Endothelial cell of umbilical vein (primary cell): ENCODE measurements around the gene PSTPIP1.

Source experiments
- CTCF ChIP-seq, 2 donors: IDR thresholded peaks; 1 replicate in 1 of 2; 2 replicates in 1 of 2; pipeline ENCODE4 v1.5.1; 2011; ENCODE audit warnings: low read length in 2 of 2, mild to moderate bottlenecking in 2 of 2, moderate library complexity in 2 of 2, control low read depth in 1 of 2, inconsistent platforms in 1 of 2, low read depth in 1 of 2; ENCODE audit not compliant: insufficient read depth in 1 of 2; ENCODE audit errors: extremely low read depth in 1 of 2
- GATA2 ChIP-seq: IDR thresholded peaks from 2 replicates; pipeline ENCODE4 v1.7.0; 2011; ENCODE audit warnings: low read depth, mild to moderate bottlenecking, moderate library complexity, mixed read lengths, low read length; ENCODE audit not compliant: insufficient read length, insufficient read depth
- MAX ChIP-seq: IDR thresholded peaks from 2 replicates; pipeline ENCODE4 v1.6.1; 2011; ENCODE audit not compliant: insufficient read depth, insufficient read length
- POLR2A ChIP-seq: IDR thresholded peaks from 2 replicates; pipeline ENCODE4 v1.6.1; 2012; ENCODE audit warnings: low read depth, mild to moderate bottlenecking, control low read depth, low read length

- TF ChIP-seq MAX (no peak), GATA2 (no peak), CTCF (IDR thresholded peaks at IDR 0.05; ENCODE audit: extremely low read depth in 1 of 2, insufficient read depth in 1 of 2, low read depth in 1 of 2, low read length in 2 of 2) (no peak), POLR2A (no peak)
These were observed 25.6 kb downstream of the PSTPIP1 start for GRCh38 chr15:77020348-77021087.
